KMS-11 (cell line): ENCODE data around the gene SMARCB1.

Source experiments
- H2AFZ ChIP-seq: fragments of 200-600 bp; sonication (generic); 2 replicates; pipeline ENCODE4 v1.6.1; 2016; ENCODE audit warnings: antibody characterized with exemption, mixed run types, low read depth
- H3K27ac ChIP-seq: fragments of 200-600 bp; sonication (generic); 2 replicates; pipeline ENCODE4 v1.6.1; 2016; ENCODE audit warnings: mild to moderate bottlenecking, mixed run types
- H3K27me3 ChIP-seq: fragments of 200-600 bp; sonication (generic); 2 replicates; pipeline ENCODE4 v1.6.1; 2017; ENCODE audit warnings: mild to moderate bottlenecking, low read depth, mixed run types, moderate library complexity; ENCODE audit not compliant: insufficient read depth
- H3K36me3 ChIP-seq: fragments of 200-600 bp; sonication (generic); 2 replicates; pipeline ENCODE4 v1.6.1; 2017; ENCODE audit warnings: mild to moderate bottlenecking, mixed run types; ENCODE audit not compliant: insufficient read depth
- H3K4me1 ChIP-seq: fragments of 200-600 bp; sonication (generic); 2 replicates; pipeline ENCODE4 v1.6.1; 2016; ENCODE audit warnings: mild to moderate bottlenecking, low read depth, mixed run types; ENCODE audit not compliant: poor library complexity, severe bottlenecking
- H3K4me2 ChIP-seq: fragments of 200-600 bp; sonication (generic); 2 replicates; pipeline ENCODE4 v1.7.0; 2016; ENCODE audit warnings: mild to moderate bottlenecking, mixed run types
- H3K4me3 ChIP-seq: fragments of 200-600 bp; sonication (generic); IDR thresholded peaks from 2 replicates; pipeline ENCODE4 v1.6.1; 2017; ENCODE audit warnings: low read depth, low read length, mixed read lengths; ENCODE audit not compliant: insufficient read depth
- H3K79me2 ChIP-seq: fragments of 200-600 bp; sonication (generic); 2 replicates; pipeline ENCODE4 v1.6.1; 2016; ENCODE audit warnings: low read depth, mixed run types; ENCODE audit not compliant: insufficient read depth
- H3K9ac ChIP-seq: fragments of 200-600 bp; sonication (generic); 2 replicates; pipeline ENCODE4 v1.6.1; 2016; ENCODE audit warnings: mild to moderate bottlenecking, mixed run types
- H4K20me1 ChIP-seq: fragments of 200-600 bp; sonication (generic); 2 replicates; pipeline ENCODE4 v1.6.1; 2016; ENCODE audit warnings: mild to moderate bottlenecking, mixed run types; ENCODE audit not compliant: insufficient read depth
- TF ChIP-seq, protein P1 (sequence below): fragments of 200-600 bp; sonication (generic); conservative IDR thresholded peaks from 2 replicates; pipeline ENCODE4 v1.6.1; 2017; ENCODE audit warnings: low read depth, mild to moderate bottlenecking, antibody characterized with exemption, low read length, moderate library complexity, mixed read lengths

The SMARCB1 gene

DNA sequence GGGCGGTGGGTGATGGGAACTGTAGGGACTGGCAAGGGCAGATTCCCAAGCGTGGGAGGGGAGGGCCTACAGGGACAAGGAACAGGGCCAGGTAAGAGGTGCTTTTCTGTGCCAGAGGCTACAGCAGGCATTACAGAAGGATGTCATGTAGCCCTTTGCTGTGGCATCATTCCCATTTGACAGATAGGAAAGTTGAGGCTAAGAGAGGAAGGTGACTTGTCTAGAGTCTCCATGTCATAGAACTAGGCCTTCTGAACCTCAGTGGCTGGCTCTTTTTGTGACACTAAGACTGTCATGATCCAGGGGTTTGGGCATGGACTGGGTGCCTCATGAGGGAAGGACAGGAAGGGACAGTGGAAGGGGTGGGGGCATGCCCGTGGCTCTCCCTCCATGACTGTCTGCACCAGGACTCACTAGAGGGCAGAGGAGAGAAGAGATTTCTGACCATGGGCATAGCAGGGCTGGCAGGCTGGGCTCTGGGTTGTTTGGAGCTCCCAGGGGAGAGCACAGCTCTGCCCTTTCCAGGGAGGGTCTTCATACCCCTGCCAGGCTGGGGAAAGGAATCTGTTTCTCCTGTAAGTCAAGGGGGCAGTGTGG is 10.9 kb upstream of the SMARCB1 start:
- Histone ChIP-seq H3K27ac (no peak overlapping the region), H3K9ac (no peak overlapping the region), H4K20me1 (no peaks in the 10 kb centered on the region), H3K79me2 (no peaks in the 10 kb centered on the region), H3K4me1 (peaks cover 24% of the 10 kb centered on the region), H3K36me3 (no peaks in the 10 kb centered on the region), H2AFZ (no peak overlapping the region), H3K4me2 (no peak overlapping the region), H3K27me3 (no peaks in the 10 kb centered on the region), H3K4me3 (no peak overlapping the region)
- TF ChIP-seq, protein P1, sequence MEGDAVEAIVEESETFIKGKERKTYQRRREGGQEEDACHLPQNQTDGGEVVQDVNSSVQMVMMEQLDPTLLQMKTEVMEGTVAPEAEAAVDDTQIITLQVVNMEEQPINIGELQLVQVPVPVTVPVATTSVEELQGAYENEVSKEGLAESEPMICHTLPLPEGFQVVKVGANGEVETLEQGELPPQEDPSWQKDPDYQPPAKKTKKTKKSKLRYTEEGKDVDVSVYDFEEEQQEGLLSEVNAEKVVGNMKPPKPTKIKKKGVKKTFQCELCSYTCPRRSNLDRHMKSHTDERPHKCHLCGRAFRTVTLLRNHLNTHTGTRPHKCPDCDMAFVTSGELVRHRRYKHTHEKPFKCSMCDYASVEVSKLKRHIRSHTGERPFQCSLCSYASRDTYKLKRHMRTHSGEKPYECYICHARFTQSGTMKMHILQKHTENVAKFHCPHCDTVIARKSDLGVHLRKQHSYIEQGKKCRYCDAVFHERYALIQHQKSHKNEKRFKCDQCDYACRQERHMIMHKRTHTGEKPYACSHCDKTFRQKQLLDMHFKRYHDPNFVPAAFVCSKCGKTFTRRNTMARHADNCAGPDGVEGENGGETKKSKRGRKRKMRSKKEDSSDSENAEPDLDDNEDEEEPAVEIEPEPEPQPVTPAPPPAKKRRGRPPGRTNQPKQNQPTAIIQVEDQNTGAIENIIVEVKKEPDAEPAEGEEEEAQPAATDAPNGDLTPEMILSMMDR, result no peak

DNA sequence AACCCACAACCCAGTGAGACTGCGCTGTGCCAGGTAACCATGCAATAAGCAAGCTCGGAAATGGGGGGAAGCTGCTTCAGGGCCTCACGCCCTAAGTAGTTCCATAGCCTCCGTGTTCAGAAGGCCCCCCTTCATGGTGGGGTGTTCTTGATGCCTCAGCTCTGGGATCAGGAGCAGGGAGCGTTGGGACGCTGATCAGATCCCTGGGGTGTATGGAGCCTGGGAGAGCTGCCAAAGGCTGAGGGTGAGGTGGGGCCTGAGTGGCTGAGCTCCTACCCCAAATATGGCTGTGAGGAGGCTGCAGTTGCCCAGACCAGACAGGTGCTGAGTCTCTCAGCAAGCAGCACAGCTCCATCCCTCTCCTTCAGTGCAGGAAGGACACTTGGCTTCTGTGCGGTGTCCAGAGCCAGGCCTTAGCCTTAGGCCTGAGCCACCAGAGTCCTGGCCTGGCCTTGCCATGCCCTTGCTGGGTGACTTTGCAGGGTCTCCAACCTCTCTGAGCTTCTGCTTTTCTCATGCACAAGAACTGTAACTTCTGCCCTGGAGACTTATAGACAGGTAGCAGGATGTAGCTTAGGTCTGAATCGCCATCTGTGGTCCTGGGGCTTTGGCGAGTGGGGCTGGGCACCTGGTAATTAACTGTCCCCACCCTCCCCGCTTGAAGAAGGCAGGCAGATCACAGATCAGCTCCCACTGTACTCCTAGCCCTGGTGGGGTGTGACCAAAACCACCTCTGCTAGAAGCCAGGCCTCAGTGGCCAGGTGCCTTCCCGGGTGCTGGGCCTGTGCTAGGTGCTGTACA is 8.8 kb upstream of the SMARCB1 start:
- peaks cover 8% of the 10 kb centered on the region for H3K4me1 ChIP-seq
- no peaks in the 10 kb centered on the region for H4K20me1 ChIP-seq
- no peak overlapping the region for H3K27ac ChIP-seq
- no peaks in the 10 kb centered on the region for H3K79me2 ChIP-seq
- H3K4me3 ChIP-seq, result no peak overlapping the region
- no peak overlapping the region for H3K9ac ChIP-seq
- H3K27me3 ChIP-seq, result no peaks in the 10 kb centered on the region
- no peak overlapping the region for H2AFZ ChIP-seq
- TF ChIP-seq, protein P1, result no peak
- H3K4me2 ChIP-seq, result no peak overlapping the region
- no peaks in the 10 kb centered on the region for H3K36me3 ChIP-seq

DNA sequence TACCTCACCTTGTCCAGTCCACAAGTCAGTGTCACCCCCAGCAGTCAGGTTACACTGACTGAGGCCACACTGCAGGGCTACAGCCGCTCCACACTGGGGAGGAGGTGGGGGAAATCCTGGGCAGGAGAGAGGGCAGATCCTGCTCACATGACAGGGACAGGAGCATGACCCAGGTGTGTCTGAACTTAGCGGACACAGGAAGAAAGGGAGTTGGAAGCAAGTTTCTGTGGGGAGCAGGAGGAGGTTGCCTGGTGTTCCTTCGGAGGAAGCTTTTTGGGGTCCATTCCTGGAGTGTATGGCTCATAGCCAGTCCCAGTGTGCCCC is 8.2 kb upstream of the SMARCB1 start:
- H3K27ac ChIP-seq, result no peak overlapping the region
- H2AFZ ChIP-seq, result no peak overlapping the region
- H3K4me1 ChIP-seq, result peaks cover 2% of the 10 kb centered on the region
- H3K4me2 ChIP-seq, result no peak overlapping the region
- no peaks in the 10 kb centered on the region for H3K27me3 ChIP-seq
- no peaks in the 10 kb centered on the region for H3K79me2 ChIP-seq
- H4K20me1 ChIP-seq, result no peaks in the 10 kb centered on the region
- H3K9ac ChIP-seq, result no peak overlapping the region
- H3K36me3 ChIP-seq, result no peaks in the 10 kb centered on the region
- H3K4me3 ChIP-seq, result no peak overlapping the region
- TF ChIP-seq, protein P1, result no peak

DNA sequence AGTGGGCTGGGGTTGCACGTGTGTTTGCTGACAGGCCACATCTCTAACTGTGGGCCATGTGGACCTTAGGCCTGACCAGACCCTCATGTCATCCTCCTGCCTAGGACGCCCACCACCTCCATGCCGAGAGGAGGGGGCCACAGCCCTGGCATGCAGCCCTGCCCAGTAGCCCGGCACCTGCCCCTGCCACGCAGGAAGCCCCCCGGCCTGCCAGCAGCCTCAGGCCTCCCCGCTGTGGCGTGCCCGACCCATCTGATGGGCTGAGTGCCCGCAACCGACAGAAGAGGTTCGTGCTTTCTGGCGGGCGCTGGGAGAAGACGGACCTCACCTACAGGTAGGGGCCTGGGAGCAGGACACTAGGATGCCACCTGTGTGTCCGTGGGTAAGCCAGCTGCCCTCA is 7.7 kb upstream of the SMARCB1 start:
- H4K20me1 ChIP-seq, result no peaks in the 10 kb centered on the region
- H3K4me1 ChIP-seq, result peaks cover 2% of the 10 kb centered on the region
- TF ChIP-seq, protein P1, result no peak
- no peak overlapping the region for H3K9ac ChIP-seq
- no peak overlapping the region for H3K4me2 ChIP-seq
- H3K36me3 ChIP-seq, result no peaks in the 10 kb centered on the region
- H3K27ac ChIP-seq, result no peak overlapping the region
- no peak overlapping the region for H3K4me3 ChIP-seq
- no peaks in the 10 kb centered on the region for H3K27me3 ChIP-seq
- H3K79me2 ChIP-seq, result no peaks in the 10 kb centered on the region
- H2AFZ ChIP-seq, result no peak overlapping the region
